Thyroid gland (tissue), 4 donors: Measurements from ENCODE around the gene PLXNC1.

Source experiments
- CTCF ChIP-seq, 6 experiments: fragments of 200-600 bp in 3 of 6; fragments of 450-650 bp in 3 of 6; sonication (generic) in 3 of 6; IDR thresholded peaks; one replicate each; pipeline ENCODE4 v1.5.1; 2016 to 2019; ENCODE audit warnings: antibody characterized with exemption in 6 of 6, mild to moderate bottlenecking in 2 of 6, inconsistent platforms in 1 of 6, moderate library complexity in 1 of 6
- POLR2A ChIP-seq, 2 donors: fragments of 450-650 bp; IDR thresholded peaks; one replicate each; pipeline ENCODE4 v1.6.1; 2017; ENCODE audit warnings: antibody characterized with exemption in 2 of 2, mild to moderate bottlenecking in 2 of 2, moderate library complexity in 1 of 2

DNA sequence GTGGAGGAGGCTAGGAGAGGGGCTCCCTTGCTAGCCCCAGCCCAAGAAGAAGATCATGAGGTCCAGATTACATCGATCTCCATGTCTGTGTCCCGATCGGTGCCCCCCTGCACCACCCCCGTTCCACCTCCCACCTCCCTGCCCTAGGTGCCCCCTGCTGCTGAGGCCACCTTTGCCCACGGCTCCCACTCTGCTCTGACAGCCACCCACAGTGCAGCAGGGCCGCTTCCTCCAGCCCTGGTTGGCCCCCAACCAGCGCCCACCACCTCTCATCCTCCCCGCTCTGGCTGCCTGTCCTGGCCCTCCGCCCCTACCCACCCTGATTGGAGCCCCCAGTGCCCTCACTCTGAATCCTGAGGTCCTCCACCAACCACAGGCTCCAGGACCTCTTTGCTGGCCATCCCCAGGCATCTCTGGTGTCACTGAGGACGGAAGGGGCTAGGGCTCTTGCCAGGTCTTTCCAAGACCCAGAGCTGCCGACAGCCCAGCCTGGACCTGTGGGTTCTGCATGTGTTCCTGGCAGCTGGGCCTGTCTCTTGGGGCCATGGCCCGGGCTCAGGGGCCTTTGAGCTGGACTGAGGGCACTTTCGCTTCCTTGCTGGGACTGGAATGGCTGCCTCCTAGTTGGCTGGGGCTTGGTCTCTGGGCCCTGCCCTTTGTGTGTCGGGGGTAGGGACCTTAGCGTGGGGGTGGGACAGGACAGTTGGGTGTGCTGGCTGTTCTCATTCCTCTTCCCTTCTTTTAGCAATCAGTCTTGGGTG is 7.2 kb upstream of the PLXNC1 start:
- no peak for TF ChIP-seq CTCF (IDR thresholded peaks at IDR 0.05)
- TF ChIP-seq POLR2A (IDR thresholded peaks at IDR 0.05), result no peak
